Uterus (tissue), 4 donors: ENCODE measurements around the gene RPS14. TPM values are rescaled to one million over a fixed set of nuclear protein-coding genes. Genes with fewer than 3 reads are reported as not detected.

Source experiments
- DNase-seq, 2 donors: peaks; one replicate each; pipeline ENCODE4 v3.0.0-alpha.2; 2019 to 2020
- H3K27ac ChIP-seq, 2 donors: fragments of 200-600 bp; sonication (generic); 1 replicate in 1 of 2; 2 replicates in 1 of 2; pipeline ENCODE4 v1.5.1; 2016 to 2018
- H3K27me3 ChIP-seq, 2 donors: fragments of 200-600 bp; sonication (generic); one replicate each; pipeline ENCODE4 v1.5.1; 2018 to 2019; ENCODE audit warnings: control low read depth in 1 of 2
- H3K36me3 ChIP-seq, 2 donors: fragments of 200-600 bp; sonication (generic); one replicate each; pipeline ENCODE4 v1.5.1; 2019; ENCODE audit warnings: control low read depth in 1 of 2
- H3K4me1 ChIP-seq, 2 donors: fragments of 200-600 bp; sonication (generic); one replicate each; pipeline ENCODE4 v1.5.1; 2018 to 2019; ENCODE audit warnings: control low read depth in 1 of 2
- H3K4me3 ChIP-seq, 2 donors: fragments of 200-600 bp; sonication (generic); 1 replicate in 1 of 2; 2 replicates in 1 of 2; pipeline ENCODE4 v1.5.1; 2018 to 2019; ENCODE audit warnings: mild to moderate bottlenecking in 1 of 2
- H3K9me3 ChIP-seq, 2 donors: fragments of 200-600 bp; sonication (generic); one replicate each; pipeline ENCODE4 v1.5.1; 2019; ENCODE audit warnings: control low read depth in 1 of 2
- POLR2A ChIP-seq, 2 donors: fragments of 450-650 bp; IDR thresholded peaks; one replicate each; pipeline ENCODE4 v1.6.1; 2016; ENCODE audit warnings: antibody characterized with exemption in 2 of 2, mild to moderate bottlenecking in 1 of 2, moderate library complexity in 1 of 2
- intact Hi-C: fragments of 100-400 bp; cut with DNase I; formaldehyde crosslinking; loops from one replicate; pipeline ENCODE4 v1.15.1; 2023; ENCODE audit warnings: low total_unique reads
- total RNA-seq, 4 donors: library from RNA; depleted of rRNA in 3 of 4; stranded (reverse); fragments of >200 nt in 3 of 4; gene quantifications; one replicate each; pipeline versions ENCODE4 v1.1.0 to v1.2.4, GENCODE V29; 2014 to 2023
- TF ChIP-seq, protein P1 (sequence below), 4 experiments: fragments of 200-600 bp in 2 of 4; fragments of 450-650 bp in 2 of 4; sonication (generic) in 2 of 4; IDR thresholded peaks; one replicate each; pipeline ENCODE4 v1.5.1; 2016 to 2019; ENCODE audit warnings: antibody characterized with exemption in 4 of 4, mild to moderate bottlenecking in 2 of 4, moderate library complexity in 1 of 4
- donor health status: DM: yes; HTN: yes; CAD: no.

The RPS14 gene
- total RNA-seq, 4 donors from 2014 or later, result 2,445 to 12,361 (median 6,046) TPM

DNA sequence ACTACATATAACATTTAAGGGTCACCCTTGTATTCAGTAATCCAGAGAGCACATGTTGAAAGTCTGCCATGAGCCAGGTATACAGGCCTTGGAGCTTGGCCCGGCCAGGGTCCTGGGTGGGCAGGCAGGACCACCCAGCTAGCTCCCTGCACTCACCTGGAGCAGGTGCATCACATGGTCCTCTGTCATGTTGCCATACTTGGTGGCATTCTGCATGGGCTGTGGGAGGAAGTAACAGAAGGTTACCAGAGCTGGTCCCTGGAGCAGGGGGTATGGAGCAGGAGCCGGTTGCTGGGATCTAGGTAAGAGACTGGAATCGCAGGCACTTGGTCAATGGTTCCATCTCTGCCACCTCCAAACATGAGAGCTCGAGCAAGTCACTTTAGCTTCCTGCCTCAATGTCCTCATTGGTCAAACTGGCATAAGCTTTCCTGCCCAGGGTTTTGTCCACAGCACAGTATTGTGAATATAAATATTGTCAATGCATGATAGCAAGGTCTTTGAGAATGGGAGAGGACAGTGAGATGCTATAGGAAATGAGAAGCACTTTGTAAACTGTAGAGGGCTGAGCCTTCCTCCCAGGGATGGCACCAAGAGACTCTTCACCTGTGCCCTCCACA, 43.3 kb downstream of the RPS14 start:
- intact Hi-C loops, result no loop called here
- H3K4me1 ChIP-seq, result no peaks in the 10 kb centered on the region

GRCh38 chr5:150404941-150405816, 44.4 kb downstream of the RPS14 start:
- no peaks in the 10 kb centered on the region for H3K9me3 ChIP-seq
- no peak for TF ChIP-seq POLR2A (IDR thresholded peaks at IDR 0.05)
- TF ChIP-seq, protein P1, sequence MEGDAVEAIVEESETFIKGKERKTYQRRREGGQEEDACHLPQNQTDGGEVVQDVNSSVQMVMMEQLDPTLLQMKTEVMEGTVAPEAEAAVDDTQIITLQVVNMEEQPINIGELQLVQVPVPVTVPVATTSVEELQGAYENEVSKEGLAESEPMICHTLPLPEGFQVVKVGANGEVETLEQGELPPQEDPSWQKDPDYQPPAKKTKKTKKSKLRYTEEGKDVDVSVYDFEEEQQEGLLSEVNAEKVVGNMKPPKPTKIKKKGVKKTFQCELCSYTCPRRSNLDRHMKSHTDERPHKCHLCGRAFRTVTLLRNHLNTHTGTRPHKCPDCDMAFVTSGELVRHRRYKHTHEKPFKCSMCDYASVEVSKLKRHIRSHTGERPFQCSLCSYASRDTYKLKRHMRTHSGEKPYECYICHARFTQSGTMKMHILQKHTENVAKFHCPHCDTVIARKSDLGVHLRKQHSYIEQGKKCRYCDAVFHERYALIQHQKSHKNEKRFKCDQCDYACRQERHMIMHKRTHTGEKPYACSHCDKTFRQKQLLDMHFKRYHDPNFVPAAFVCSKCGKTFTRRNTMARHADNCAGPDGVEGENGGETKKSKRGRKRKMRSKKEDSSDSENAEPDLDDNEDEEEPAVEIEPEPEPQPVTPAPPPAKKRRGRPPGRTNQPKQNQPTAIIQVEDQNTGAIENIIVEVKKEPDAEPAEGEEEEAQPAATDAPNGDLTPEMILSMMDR (IDR thresholded peaks at IDR 0.05), result no peak
- DNase-seq, result no peak
- H3K27ac ChIP-seq, result no peak overlapping the region
- H3K4me3 ChIP-seq, result no peak overlapping the region
- H3K4me1 ChIP-seq, result no peaks in the 10 kb centered on the region
- no peaks in the 10 kb centered on the region for H3K36me3 ChIP-seq
- intact Hi-C loops, result no loop called here
- no peaks in the 10 kb centered on the region for H3K27me3 ChIP-seq

More for the DNA sequence above, 43.3 kb downstream of the RPS14 start:
- no peak for DNase-seq
- TF ChIP-seq, protein P1 (IDR thresholded peaks at IDR 0.05), result no peak
- no peak for TF ChIP-seq POLR2A (IDR thresholded peaks at IDR 0.05)
- no peaks in the 10 kb centered on the region for H3K36me3 ChIP-seq
- H3K4me3 ChIP-seq, result no peak overlapping the region
- H3K27ac ChIP-seq, result no peak overlapping the region
- H3K9me3 ChIP-seq, result no peaks in the 10 kb centered on the region
- H3K27me3 ChIP-seq, result no peaks in the 10 kb centered on the region

DNA sequence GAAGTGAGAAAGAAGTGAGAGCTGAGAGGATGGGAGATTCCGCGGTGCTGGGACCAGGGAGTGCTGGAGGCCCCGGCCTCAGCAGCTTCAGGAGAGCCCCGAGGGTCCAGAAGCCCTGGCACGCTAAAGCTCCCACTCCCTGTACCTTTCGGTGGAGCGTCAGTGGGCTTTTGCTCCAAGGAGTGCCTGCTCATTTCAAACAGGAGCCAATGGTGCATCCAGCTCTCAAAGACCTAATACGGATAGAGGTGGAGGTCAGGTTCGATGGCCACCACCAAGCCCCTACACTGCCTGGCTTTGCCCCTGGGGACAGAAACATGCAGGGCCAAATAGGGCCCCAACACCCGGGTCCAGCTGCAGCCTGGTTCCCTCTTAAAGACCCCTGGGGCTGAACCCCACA, 45.0 kb downstream of the RPS14 start:
- Histone ChIP-seq H3K27me3 (no peaks in the 10 kb centered on the region), H3K36me3 (no peaks in the 10 kb centered on the region), H3K4me3 (no peak overlapping the region), H3K9me3 (no peaks in the 10 kb centered on the region), H3K4me1 (no peaks in the 10 kb centered on the region), H3K27ac (no peak overlapping the region)
- DNase-seq, result no peak
- intact Hi-C loops, result no loop called here
- TF ChIP-seq, protein P1 (IDR thresholded peaks at IDR 0.05), result no peak
- no peak for TF ChIP-seq POLR2A (IDR thresholded peaks at IDR 0.05)

DNA sequence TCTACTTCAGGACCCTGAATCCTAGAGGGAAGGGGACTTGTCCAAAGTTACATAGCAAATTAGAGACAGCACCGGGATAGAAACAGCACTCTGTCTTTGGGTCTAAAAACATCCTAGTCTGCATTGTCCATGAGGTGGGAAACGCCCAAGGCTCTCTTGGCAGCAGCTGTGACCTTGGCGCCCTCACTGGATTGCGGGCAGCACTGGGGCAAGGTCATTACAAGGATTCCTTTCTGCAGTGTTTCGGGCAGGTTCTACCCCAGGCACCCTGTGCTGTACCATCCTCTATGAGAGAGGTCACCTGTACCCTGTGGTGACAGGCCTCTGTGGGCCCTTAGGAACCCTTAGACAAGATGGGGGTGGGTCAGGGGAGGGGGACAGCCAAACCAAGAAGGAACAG, 45.4 kb downstream of the RPS14 start:
- TF ChIP-seq, protein P1 (IDR thresholded peaks at IDR 0.05), result no peak
- no peak for TF ChIP-seq POLR2A (IDR thresholded peaks at IDR 0.05)
- Histone ChIP-seq H3K9me3 (no peaks in the 10 kb centered on the region), H3K27ac (no peak overlapping the region), H3K4me1 (no peaks in the 10 kb centered on the region), H3K27me3 (no peaks in the 10 kb centered on the region), H3K36me3 (no peaks in the 10 kb centered on the region), H3K4me3 (no peak overlapping the region)
- intact Hi-C loops, result no loop called here
- no peak for DNase-seq

GRCh38 chr5:150402901-150403342, 46.6 kb downstream of the RPS14 start:
- no peak for TF ChIP-seq POLR2A (IDR thresholded peaks at IDR 0.05)
- TF ChIP-seq, protein P1 (IDR thresholded peaks at IDR 0.05), result no peak
- Histone ChIP-seq H3K27me3 (no peaks in the 10 kb centered on the region), H3K4me1 (no peaks in the 10 kb centered on the region), H3K36me3 (no peaks in the 10 kb centered on the region), H3K9me3 (no peaks in the 10 kb centered on the region), H3K4me3 (no peak overlapping the region), H3K27ac (no peak overlapping the region)
- no peak for DNase-seq
- intact Hi-C loops, result no loop called here
